ENCODE results near the gene RBM43. TPM values are rescaled to one million over a fixed set of nuclear protein-coding genes. Genes with fewer than 3 reads are reported as not detected.

Gene RBM43
- total and polyA plus RNA-seq, 2 of the 4 experiments (the other 2 are of a cell fraction), result 1.6 to 3.6 TPM

DNA sequence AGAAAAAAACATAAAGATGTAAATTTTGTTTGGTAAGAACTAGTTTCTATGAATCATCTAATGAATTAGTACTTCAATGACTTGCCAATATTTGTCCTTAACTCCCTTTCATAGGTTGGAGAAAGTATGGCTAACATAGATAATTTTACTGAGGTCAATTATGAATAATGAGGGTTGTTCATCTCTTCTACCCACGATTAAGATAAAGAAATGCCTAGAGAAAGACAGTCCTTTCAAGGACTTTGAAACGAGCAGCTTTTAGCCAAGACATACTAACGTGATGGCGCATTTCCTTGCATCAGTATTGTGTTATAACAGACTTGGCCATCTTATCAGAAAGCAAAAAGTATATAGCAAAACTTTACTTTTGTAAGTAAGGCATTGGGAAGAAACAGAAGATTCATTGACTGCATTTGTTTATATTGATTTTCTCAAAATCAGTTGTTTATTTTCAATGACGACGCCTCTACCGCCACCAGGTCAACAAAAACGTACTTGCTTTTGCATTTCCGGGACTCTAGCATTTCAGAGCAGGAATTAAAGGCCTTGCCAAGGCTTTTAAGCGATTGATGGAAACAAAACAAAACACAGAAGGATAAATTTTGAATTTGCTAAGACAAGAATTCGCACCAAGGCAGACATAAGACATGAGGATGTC lies 961 bp downstream of the RBM43 start:
- peak overlapping the region; percentile 86 for H2BK20ac ChIP-seq (ENCODE audit: low read depth, low read length)
- WGBS, 2 experiments (ENCODE audit: extremely low coverage in 2 of 2, insufficient read length in 1 of 2), result 17% methylated on average over 2 of the region's 11 CpGs; no CpG with 5 or more reads in 1 of the 2 experiments
- H3K9me3 ChIP-seq (ENCODE audit: control insufficient read depth, insufficient read depth, low read length), result no peaks in the 10 kb centered on the region
- peak overlapping the region; percentile 92 for H2AFZ ChIP-seq (replicated peaks; ENCODE audit: low read length, poor library complexity)
- H2BK15ac ChIP-seq (ENCODE audit: low read depth, low read length), result peak overlapping the region; percentile 42; the same call in 2 of the 3 replicates
- ATAC-seq (ENCODE audit: low read depth) (no peak), DNase-seq (peak; percentile 43)
- peak overlapping the region; percentile 85 for H4K91ac ChIP-seq (ENCODE audit: insufficient read depth, low read depth, low read length)
- in situ Hi-C loops (cut with MboI; ENCODE audit: low sequenced_read_pairs), result loop anchor here (10.0 kb wide), 1 partner anchor 154 kb away; no protein-coding TSS in a partner anchor
- peak overlapping the region; percentile 89 for H3K56ac ChIP-seq (ENCODE audit: extremely low read depth, insufficient read depth, low read length)
- peak overlapping the region; percentile 85 for H3K9ac ChIP-seq (ENCODE audit: low read depth, low read length)
- peak overlapping the region; percentile 84 for H2AK9ac ChIP-seq (replicated peaks; ENCODE audit: low read depth, low read length, poor library complexity)
- peaks cover 3% of the 10 kb centered on the region; the same call in 1 of the 2 replicates for H3K9me1 ChIP-seq (ENCODE audit: insufficient read depth, low read length)
- H2BK5ac ChIP-seq (ENCODE audit: low read depth, low read length, poor library complexity, severe bottlenecking), result peak overlapping the region; percentile 87
- peak overlapping the region; percentile 9; the same call in 1 of the 2 replicates for H2AK5ac ChIP-seq (ENCODE audit: low read depth, low read length)
- no peaks in the 10 kb centered on the region for H3K27me3 ChIP-seq (ENCODE audit: control insufficient read depth, insufficient read depth, low read length)
- H3K4me2 ChIP-seq (ENCODE audit: low read depth, low read length), result peak overlapping the region; percentile 80
- H4K20me1 ChIP-seq (ENCODE audit: insufficient read depth, low read length), result no peaks in the 10 kb centered on the region
- intact Hi-C loops (cut with micrococcal nuclease), result loop anchor here (1.0 to 2.0 kb wide), 3 partner anchors 96 to 149 kb away; partner anchors contain the start of genes RIF1 and TNFAIP6
- H4K8ac ChIP-seq (ENCODE audit: low read depth in 2 of 2, low read length in 2 of 2), result peak overlapping the region; percentile 80
- H4K5ac ChIP-seq (ENCODE audit: low read depth, low read length), result peak overlapping the region; percentile 90
- peak overlapping the region; percentile 92 for H2BK120ac ChIP-seq (ENCODE audit: low read depth, low read length)
- ChIA-PET POLR2A (ENCODE audit: unreplicated experiment) (interaction anchor here (0.6 kb wide), 1 partner anchor 149 kb away, joined by 14 read pairs; no protein-coding TSS in a partner anchor), CTCF (no interaction called here)
- peaks cover 0 to 26% of the 10 kb centered on the region in 2 experiments; a peak in 2 of 4 replicates for H3K79me1 ChIP-seq (ENCODE audit: low read depth in 1 of 2, low read length in 2 of 2)
- peak overlapping the region; percentile 71 for H3K4me3 ChIP-seq (ENCODE audit: insufficient read depth, low read depth, low read length)
- peak overlapping the region; percentile 88 for H3K4ac ChIP-seq (ENCODE audit: low read depth, low read length)
- no TSS peak for BruUV-seq (replicated peaks)
- H3K18ac ChIP-seq (ENCODE audit: low read depth, low read length), result peak overlapping the region; percentile 95
- no peaks in the 10 kb centered on the region for H3K36me3 ChIP-seq (ENCODE audit: control insufficient read depth, insufficient read depth, low read length)
- H3K14ac ChIP-seq (replicated peaks; ENCODE audit: low read depth, low read length), result peak overlapping the region; percentile 94
- peak overlapping the region; percentile 96 for H3K23ac ChIP-seq (ENCODE audit: low read depth, low read length)
- peaks cover 13% of the 10 kb centered on the region for H3K4me1 ChIP-seq (ENCODE audit: control insufficient read depth, insufficient read depth, low read length)
- H3K27ac ChIP-seq (ENCODE audit: insufficient read depth, low read length), result peak overlapping the region; percentile 93
- dilution Hi-C loops (cut with HindIII; ENCODE audit: low sequenced_read_pairs, unreplicated experiment), result no loop called here
- TF ChIP-seq POLR2A (IDR thresholded peaks at IDR 0.05; ENCODE audit: low read depth, low read length) (0 out of 2 replicates have a peak, but pooled peaks have one; percentile 13), MXI1 (IDR thresholded peaks at IDR 0.05; ENCODE audit: borderline replicate concordance, low read depth, low read length) (no peak), BHLHE40 (IDR thresholded peaks at IDR 0.05; ENCODE audit: low read depth, low read length) (no peak), RCOR1 (IDR thresholded peaks at IDR 0.05; ENCODE audit: insufficient replicate concordance, low read length) (no peak), CEBPB (IDR thresholded peaks at IDR 0.05; ENCODE audit: low read depth, low read length) (no peak), NFE2L2 (IDR thresholded peaks at IDR 0.05; ENCODE audit: low read depth, low read length) (no peak), ELK1 (IDR thresholded peaks at IDR 0.05; ENCODE audit: borderline replicate concordance, low read depth, low read length) (no peak), SMC3 (IDR thresholded peaks at IDR 0.05; ENCODE audit: low read depth, low read length) (no peak), RAD21 (IDR thresholded peaks at IDR 0.05; ENCODE audit: low read length) (no peak), RFX5 (IDR thresholded peaks at IDR 0.05; ENCODE audit: low read depth, low read length) (no peak), CHD1 (IDR thresholded peaks at IDR 0.05; ENCODE audit: low read depth, low read length) (no peak), MAZ (IDR thresholded peaks at IDR 0.05; ENCODE audit: borderline replicate concordance, low read depth, low read length) (no peak), FOS (IDR thresholded peaks at IDR 0.05; ENCODE audit: low read depth, low read length) (no peak), CTCF (conservative IDR thresholded peaks at IDR 0.05; ENCODE audit: low read depth, low read length) (0 out of 2 replicates have a peak, but pooled peaks have one; percentile 0)
